ENCODE results near the gene C6orf15.

DNA sequence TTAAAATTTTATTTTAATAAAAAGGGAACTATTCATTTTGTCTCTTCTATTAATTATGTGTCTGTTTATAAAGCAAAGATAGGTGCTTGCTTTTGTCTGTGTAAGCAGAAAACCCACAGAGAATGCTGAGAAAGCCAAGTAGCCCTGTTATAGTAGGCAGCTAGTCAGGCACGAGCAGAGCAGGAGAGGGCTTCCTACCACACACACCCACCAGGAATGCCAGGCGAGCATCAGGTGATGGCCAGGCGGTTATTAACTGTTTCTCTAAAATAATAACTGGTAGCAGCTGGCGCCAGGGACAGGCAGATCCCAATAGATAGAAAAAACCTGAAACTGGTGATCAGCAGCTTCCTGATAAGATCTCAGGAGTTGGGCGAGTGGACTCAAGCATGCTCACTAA lies 15.7 kb downstream of the C6orf15 start:
- TF ChIP-seq, protein P1, sequence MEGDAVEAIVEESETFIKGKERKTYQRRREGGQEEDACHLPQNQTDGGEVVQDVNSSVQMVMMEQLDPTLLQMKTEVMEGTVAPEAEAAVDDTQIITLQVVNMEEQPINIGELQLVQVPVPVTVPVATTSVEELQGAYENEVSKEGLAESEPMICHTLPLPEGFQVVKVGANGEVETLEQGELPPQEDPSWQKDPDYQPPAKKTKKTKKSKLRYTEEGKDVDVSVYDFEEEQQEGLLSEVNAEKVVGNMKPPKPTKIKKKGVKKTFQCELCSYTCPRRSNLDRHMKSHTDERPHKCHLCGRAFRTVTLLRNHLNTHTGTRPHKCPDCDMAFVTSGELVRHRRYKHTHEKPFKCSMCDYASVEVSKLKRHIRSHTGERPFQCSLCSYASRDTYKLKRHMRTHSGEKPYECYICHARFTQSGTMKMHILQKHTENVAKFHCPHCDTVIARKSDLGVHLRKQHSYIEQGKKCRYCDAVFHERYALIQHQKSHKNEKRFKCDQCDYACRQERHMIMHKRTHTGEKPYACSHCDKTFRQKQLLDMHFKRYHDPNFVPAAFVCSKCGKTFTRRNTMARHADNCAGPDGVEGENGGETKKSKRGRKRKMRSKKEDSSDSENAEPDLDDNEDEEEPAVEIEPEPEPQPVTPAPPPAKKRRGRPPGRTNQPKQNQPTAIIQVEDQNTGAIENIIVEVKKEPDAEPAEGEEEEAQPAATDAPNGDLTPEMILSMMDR (IDR thresholded peaks at IDR 0.05), result no peak
- TF ChIP-seq NR2C2 (CRISPR knock-in tag; IDR thresholded peaks at IDR 0.05), result no peak
- TF ChIP-seq, protein P2, sequence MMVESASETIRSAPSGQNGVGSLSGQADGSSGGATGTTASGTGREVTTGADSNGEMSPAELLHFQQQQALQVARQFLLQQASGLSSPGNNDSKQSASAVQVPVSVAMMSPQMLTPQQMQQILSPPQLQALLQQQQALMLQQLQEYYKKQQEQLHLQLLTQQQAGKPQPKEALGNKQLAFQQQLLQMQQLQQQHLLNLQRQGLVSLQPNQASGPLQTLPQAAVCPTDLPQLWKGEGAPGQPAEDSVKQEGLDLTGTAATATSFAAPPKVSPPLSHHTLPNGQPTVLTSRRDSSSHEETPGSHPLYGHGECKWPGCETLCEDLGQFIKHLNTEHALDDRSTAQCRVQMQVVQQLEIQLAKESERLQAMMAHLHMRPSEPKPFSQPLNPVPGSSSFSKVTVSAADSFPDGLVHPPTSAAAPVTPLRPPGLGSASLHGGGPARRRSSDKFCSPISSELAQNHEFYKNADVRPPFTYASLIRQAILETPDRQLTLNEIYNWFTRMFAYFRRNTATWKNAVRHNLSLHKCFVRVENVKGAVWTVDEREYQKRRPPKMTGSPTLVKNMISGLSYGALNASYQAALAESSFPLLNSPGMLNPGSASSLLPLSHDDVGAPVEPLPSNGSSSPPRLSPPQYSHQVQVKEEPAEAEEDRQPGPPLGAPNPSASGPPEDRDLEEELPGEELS (CRISPR knock-in tag; IDR thresholded peaks at IDR 0.05), result no peak
- TF ChIP-seq TCF7 (CRISPR knock-in tag; IDR thresholded peaks at IDR 0.05; ENCODE audit: low read depth), result no peak

Measured in WTC11 (cell line).